Liver (tissue), 9 donors: ENCODE results near the gene AQP6. TPM values are rescaled to one million over a fixed set of nuclear protein-coding genes. Genes with fewer than 3 reads are reported as not detected.

Experiments
- DNase-seq: peaks from one replicate; pipeline ENCODE4 v3.0.0-alpha.2; 2017; ENCODE audit warnings: low spot score
- H3K27ac ChIP-seq, 2 donors: one replicate each; pipeline ENCODE4 v1.7.0; 2013; ENCODE audit warnings: inconsistent platforms in 2 of 2, low read length in 2 of 2, control low read depth in 1 of 2, low read depth in 1 of 2, mild to moderate bottlenecking in 1 of 2
- H3K27me3 ChIP-seq, 4 donors: one replicate each; pipeline versions ENCODE4 v1.6.1 to v1.7.0; 2013; ENCODE audit warnings: low read length in 3 of 4, inconsistent platforms in 1 of 4, mild to moderate bottlenecking in 1 of 4, moderate library complexity in 1 of 4; ENCODE audit not compliant: control insufficient read depth in 4 of 4, insufficient read depth in 4 of 4
- H3K36me3 ChIP-seq, 4 donors: one replicate each; pipeline versions ENCODE4 v1.6.1 to v1.7.0; 2013; ENCODE audit warnings: low read length in 3 of 4, mild to moderate bottlenecking in 3 of 4, low read depth in 1 of 4, moderate library complexity in 1 of 4; ENCODE audit not compliant: control insufficient read depth in 4 of 4, insufficient read depth in 3 of 4
- H3K4me1 ChIP-seq, 4 donors: one replicate each; pipeline versions ENCODE4 v1.6.1 to v1.7.0; 2013; ENCODE audit warnings: low read length in 3 of 4, mild to moderate bottlenecking in 3 of 4, moderate library complexity in 1 of 4; ENCODE audit not compliant: control insufficient read depth in 4 of 4, insufficient read depth in 4 of 4
- H3K4me3 ChIP-seq, 3 donors: one replicate each; pipeline versions ENCODE4 v1.6.1 to v1.7.0; 2013; ENCODE audit warnings: low read length in 3 of 3, control low read depth in 1 of 3, low read depth in 1 of 3, mild to moderate bottlenecking in 1 of 3
- H3K9ac ChIP-seq, 2 donors: one replicate each; pipeline ENCODE4 v1.7.0; 2013; ENCODE audit warnings: low read length in 2 of 2, mild to moderate bottlenecking in 2 of 2, moderate library complexity in 2 of 2, control low read depth in 1 of 2, low read depth in 1 of 2
- H3K9me3 ChIP-seq, 4 donors: one replicate each; pipeline versions ENCODE4 v1.6.1 to v1.7.0; 2013; ENCODE audit warnings: low read length in 3 of 4; ENCODE audit not compliant: control insufficient read depth in 4 of 4
- EGR1 ChIP-seq, 2 donors: IDR thresholded peaks; 2 replicates each; pipeline ENCODE4 v1.6.1; 2016 to 2018; ENCODE audit warnings: antibody characterized with exemption in 2 of 2, low read depth in 2 of 2
- FOXA1 ChIP-seq: IDR thresholded peaks from 2 replicates; pipeline ENCODE4 v1.6.1; 2016; ENCODE audit warnings: antibody characterized with exemption
- FOXA2 ChIP-seq: IDR thresholded peaks from 2 replicates; pipeline ENCODE4 v1.6.1; 2016; ENCODE audit warnings: antibody characterized with exemption
- GABPA ChIP-seq, 2 donors: IDR thresholded peaks in 1 of 2; conservative IDR thresholded peaks in 1 of 2; 2 replicates each; pipeline ENCODE4 v1.6.1; 2016; ENCODE audit warnings: antibody characterized with exemption in 2 of 2, mild to moderate bottlenecking in 1 of 2, moderate library complexity in 1 of 2
- HNF4A ChIP-seq, 2 donors: conservative IDR thresholded peaks; 2 replicates each; pipeline ENCODE4 v1.6.1; 2016; ENCODE audit warnings: antibody characterized with exemption in 2 of 2, mild to moderate bottlenecking in 2 of 2
- HNF4G ChIP-seq: IDR thresholded peaks from 2 replicates; pipeline ENCODE4 v1.6.1; 2016; ENCODE audit warnings: antibody characterized with exemption
- JUND ChIP-seq, 2 donors: IDR thresholded peaks; 2 replicates each; pipeline ENCODE4 v1.6.1; 2016; ENCODE audit warnings: antibody characterized with exemption in 2 of 2
- NR2F2 ChIP-seq: IDR thresholded peaks from 2 replicates; pipeline ENCODE4 v1.6.1; 2016; ENCODE audit warnings: antibody characterized with exemption
- RAD21 ChIP-seq, 2 donors: IDR thresholded peaks; 2 replicates each; pipeline ENCODE4 v1.6.1; 2016; ENCODE audit warnings: antibody characterized with exemption in 2 of 2, mild to moderate bottlenecking in 2 of 2
- RXRA ChIP-seq, 2 donors: IDR thresholded peaks; 2 replicates each; pipeline ENCODE4 v1.6.1; 2017 to 2018; ENCODE audit warnings: antibody characterized with exemption in 2 of 2, mild to moderate bottlenecking in 1 of 2
- SP1 ChIP-seq: IDR thresholded peaks from 2 replicates; pipeline ENCODE4 v1.6.1; 2018; ENCODE audit warnings: antibody characterized with exemption, mild to moderate bottlenecking
- TAF1 ChIP-seq: conservative IDR thresholded peaks from 2 replicates; pipeline ENCODE4 v1.6.1; 2016; ENCODE audit warnings: antibody characterized with exemption, mild to moderate bottlenecking
- WGBS: extraction: QIAGEN DNeasy Blood & Tissue Kit; methylation state at CpG from one replicate; pipeline ENCODE4 v1.1.7; 2013; 5-methylcytosine and 5-hydroxymethylcytosine counted together
- polyA plus RNA-seq, 2 donors: library from polyadenylated mRNA; stranded (reverse) in 1 of 2; unstranded in 1 of 2; fragments of 200-250 nt in 1 of 2; fragments of >200 nt in 1 of 2; fragmentation: Nextera tagmentation in 1 of 2; extraction: Ambion mirVana in 1 of 2; gene quantifications; one replicate each; pipeline versions ENCODE4 v1.2.1 to v1.2.3, GENCODE V29; 2013 to 2015
- total RNA-seq, 2 donors: library from RNA; depleted of rRNA; stranded (reverse); fragments of >200 nt; gene quantifications; one replicate each; pipeline ENCODE4 v1.2.3, GENCODE V29; 2014
- TF ChIP-seq, protein P1 (sequence below): IDR thresholded peaks from 2 replicates; pipeline ENCODE4 v1.6.1; 2016; ENCODE audit warnings: antibody characterized with exemption, mild to moderate bottlenecking
- TF ChIP-seq, protein P2 (sequence below): fragments of 150-350 bp; IDR thresholded peaks from 2 replicates; pipeline ENCODE4 v1.5.1; 2017; ENCODE audit warnings: improper control_type of control experiment, low read depth, low read length; ENCODE audit not compliant: missing input control
- TF ChIP-seq, protein P3 (sequence below): IDR thresholded peaks from 2 replicates; pipeline ENCODE4 v1.6.1; 2016; ENCODE audit warnings: antibody characterized with exemption
- TF ChIP-seq, protein P4 (sequence below): IDR thresholded peaks from 2 replicates; pipeline ENCODE4 v1.6.1; 2016; ENCODE audit warnings: antibody characterized with exemption
- TF ChIP-seq, protein P5 (sequence below): IDR thresholded peaks from 2 replicates; pipeline ENCODE4 v1.6.1; 2016; ENCODE audit warnings: antibody characterized with exemption
- donor health status: healthy.
- donor health status: healthy.
- donor health status: healthy.
- donor health status: healthy.
- donor health status: healthy.

Gene AQP6
- total and polyA plus RNA-seq, 4 donors = 0.05 to 0.11 TPM; not detected in 2

DNA sequence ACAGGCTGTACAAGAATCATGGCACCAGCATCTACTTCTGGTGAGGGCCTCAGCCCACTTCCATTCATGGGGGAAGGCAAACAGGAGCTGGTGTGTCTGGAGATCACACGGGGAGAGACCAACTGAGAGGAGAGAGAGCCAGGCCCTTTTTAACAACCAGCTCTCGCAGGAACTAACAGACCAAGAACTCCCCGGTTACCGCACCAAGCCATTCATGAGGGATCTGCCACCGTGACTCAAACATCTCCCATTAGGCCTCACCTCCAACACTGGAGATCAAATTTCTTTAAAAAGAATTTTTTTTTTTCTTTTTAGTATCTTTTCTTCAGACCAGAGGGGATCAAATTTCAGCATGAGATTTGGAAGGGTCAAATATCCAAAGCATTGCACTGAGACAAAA is 39.0 kb upstream of the AQP6 start (continued):
- TF ChIP-seq, protein P1, sequence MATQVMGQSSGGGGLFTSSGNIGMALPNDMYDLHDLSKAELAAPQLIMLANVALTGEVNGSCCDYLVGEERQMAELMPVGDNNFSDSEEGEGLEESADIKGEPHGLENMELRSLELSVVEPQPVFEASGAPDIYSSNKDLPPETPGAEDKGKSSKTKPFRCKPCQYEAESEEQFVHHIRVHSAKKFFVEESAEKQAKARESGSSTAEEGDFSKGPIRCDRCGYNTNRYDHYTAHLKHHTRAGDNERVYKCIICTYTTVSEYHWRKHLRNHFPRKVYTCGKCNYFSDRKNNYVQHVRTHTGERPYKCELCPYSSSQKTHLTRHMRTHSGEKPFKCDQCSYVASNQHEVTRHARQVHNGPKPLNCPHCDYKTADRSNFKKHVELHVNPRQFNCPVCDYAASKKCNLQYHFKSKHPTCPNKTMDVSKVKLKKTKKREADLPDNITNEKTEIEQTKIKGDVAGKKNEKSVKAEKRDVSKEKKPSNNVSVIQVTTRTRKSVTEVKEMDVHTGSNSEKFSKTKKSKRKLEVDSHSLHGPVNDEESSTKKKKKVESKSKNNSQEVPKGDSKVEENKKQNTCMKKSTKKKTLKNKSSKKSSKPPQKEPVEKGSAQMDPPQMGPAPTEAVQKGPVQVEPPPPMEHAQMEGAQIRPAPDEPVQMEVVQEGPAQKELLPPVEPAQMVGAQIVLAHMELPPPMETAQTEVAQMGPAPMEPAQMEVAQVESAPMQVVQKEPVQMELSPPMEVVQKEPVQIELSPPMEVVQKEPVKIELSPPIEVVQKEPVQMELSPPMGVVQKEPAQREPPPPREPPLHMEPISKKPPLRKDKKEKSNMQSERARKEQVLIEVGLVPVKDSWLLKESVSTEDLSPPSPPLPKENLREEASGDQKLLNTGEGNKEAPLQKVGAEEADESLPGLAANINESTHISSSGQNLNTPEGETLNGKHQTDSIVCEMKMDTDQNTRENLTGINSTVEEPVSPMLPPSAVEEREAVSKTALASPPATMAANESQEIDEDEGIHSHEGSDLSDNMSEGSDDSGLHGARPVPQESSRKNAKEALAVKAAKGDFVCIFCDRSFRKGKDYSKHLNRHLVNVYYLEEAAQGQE = no peak
- no peak for TF ChIP-seq HNF4G
- TF ChIP-seq, protein P2, sequence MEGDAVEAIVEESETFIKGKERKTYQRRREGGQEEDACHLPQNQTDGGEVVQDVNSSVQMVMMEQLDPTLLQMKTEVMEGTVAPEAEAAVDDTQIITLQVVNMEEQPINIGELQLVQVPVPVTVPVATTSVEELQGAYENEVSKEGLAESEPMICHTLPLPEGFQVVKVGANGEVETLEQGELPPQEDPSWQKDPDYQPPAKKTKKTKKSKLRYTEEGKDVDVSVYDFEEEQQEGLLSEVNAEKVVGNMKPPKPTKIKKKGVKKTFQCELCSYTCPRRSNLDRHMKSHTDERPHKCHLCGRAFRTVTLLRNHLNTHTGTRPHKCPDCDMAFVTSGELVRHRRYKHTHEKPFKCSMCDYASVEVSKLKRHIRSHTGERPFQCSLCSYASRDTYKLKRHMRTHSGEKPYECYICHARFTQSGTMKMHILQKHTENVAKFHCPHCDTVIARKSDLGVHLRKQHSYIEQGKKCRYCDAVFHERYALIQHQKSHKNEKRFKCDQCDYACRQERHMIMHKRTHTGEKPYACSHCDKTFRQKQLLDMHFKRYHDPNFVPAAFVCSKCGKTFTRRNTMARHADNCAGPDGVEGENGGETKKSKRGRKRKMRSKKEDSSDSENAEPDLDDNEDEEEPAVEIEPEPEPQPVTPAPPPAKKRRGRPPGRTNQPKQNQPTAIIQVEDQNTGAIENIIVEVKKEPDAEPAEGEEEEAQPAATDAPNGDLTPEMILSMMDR = no peak
- TF ChIP-seq RAD21 (IDR thresholded peaks at IDR 0.05) = no peak

DNA sequence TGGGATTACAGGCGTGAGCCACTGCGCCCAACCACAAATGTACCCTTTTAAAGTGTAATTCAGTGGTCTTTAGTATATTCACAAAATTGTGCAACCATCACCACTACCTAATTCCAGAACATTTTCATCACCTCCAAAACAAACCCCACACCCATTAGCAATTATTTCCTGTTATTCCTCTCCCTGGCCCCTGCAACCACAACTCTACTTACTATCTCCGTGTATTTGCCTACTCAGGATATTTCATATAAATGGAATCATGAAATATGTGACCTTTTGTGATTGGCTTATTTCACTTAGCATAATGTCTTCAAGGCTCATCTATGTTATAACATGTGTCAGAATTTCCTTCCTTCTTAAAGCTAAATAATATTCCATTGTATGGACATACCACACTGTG is 38.2 kb upstream of the AQP6 start:
- no peak for DNase-seq
- no peak for TF ChIP-seq HNF4G
- TF ChIP-seq TAF1 = no peak
- no peak for TF ChIP-seq RXRA (IDR thresholded peaks at IDR 0.05)
- TF ChIP-seq, protein P1 = no peak
- TF ChIP-seq SP1 = no peak
- TF ChIP-seq JUND (IDR thresholded peaks at IDR 0.05) = no peak
- no peak overlapping the region for H3K27ac ChIP-seq
- H3K4me3 ChIP-seq = no peak overlapping the region
- no peaks in the 10 kb centered on the region for H3K36me3 ChIP-seq
- no peaks in the 10 kb centered on the region for H3K9me3 ChIP-seq
- 95% methylated on average over 3 of the region's 3 CpGs for WGBS
- H3K9ac ChIP-seq = no peak overlapping the region
- no peaks in the 10 kb centered on the region for H3K27me3 ChIP-seq
- H3K4me1 ChIP-seq = no peaks in the 10 kb centered on the region

DNA sequence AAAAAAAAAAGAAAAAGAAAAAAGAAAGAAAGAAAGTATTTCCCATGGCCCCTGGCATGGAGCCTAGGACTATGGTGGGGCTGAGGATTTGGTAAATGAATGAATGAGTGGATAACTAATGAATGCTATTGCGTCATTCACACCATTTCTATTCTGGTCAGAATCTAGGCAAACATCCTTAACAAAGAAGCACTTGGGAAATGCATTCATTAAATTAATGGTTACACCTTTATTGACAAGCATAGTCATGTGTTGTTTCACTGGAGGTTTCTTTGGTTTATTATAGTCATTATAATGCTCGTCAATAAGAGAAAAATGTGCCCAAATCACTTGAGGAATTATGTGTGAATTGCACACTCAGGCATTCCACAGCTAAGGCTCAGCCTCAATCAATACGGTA is 35.8 kb upstream of the AQP6 start:
- Histone ChIP-seq H3K9ac (no peak overlapping the region), H3K4me1 (no peaks in the 10 kb centered on the region), H3K4me3 (no peak overlapping the region), H3K27me3 (no peaks in the 10 kb centered on the region), H3K36me3 (no peaks in the 10 kb centered on the region), H3K27ac (no peak overlapping the region), H3K9me3 (no peaks in the 10 kb centered on the region)
- no peak for DNase-seq
- 82% methylated on average over 3 of the region's 3 CpGs for WGBS
- TF ChIP-seq RXRA (IDR thresholded peaks at IDR 0.05) = no peak
- TF ChIP-seq, protein P3, sequence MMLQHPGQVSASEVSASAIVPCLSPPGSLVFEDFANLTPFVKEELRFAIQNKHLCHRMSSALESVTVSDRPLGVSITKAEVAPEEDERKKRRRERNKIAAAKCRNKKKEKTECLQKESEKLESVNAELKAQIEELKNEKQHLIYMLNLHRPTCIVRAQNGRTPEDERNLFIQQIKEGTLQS = no peak
- TF ChIP-seq HNF4A (conservative IDR thresholded peaks at IDR 0.05) = no peak
- TF ChIP-seq, protein P4, sequence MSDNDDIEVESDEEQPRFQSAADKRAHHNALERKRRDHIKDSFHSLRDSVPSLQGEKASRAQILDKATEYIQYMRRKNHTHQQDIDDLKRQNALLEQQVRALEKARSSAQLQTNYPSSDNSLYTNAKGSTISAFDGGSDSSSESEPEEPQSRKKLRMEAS = no peak
- no peak for TF ChIP-seq SP1
- no peak for TF ChIP-seq EGR1 (IDR thresholded peaks at IDR 0.05; ENCODE audit: low read depth in 2 of 2)
- TF ChIP-seq, protein P5, sequence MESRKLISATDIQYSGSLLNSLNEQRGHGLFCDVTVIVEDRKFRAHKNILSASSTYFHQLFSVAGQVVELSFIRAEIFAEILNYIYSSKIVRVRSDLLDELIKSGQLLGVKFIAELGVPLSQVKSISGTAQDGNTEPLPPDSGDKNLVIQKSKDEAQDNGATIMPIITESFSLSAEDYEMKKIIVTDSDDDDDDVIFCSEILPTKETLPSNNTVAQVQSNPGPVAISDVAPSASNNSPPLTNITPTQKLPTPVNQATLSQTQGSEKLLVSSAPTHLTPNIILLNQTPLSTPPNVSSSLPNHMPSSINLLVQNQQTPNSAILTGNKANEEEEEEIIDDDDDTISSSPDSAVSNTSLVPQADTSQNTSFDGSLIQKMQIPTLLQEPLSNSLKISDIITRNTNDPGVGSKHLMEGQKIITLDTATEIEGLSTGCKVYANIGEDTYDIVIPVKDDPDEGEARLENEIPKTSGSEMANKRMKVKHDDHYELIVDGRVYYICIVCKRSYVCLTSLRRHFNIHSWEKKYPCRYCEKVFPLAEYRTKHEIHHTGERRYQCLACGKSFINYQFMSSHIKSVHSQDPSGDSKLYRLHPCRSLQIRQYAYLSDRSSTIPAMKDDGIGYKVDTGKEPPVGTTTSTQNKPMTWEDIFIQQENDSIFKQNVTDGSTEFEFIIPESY = no peak
- TF ChIP-seq RAD21 (IDR thresholded peaks at IDR 0.05) = no peak
- no peak for TF ChIP-seq FOXA1
- no peak for TF ChIP-seq HNF4G
- TF ChIP-seq, protein P2 = no peak
- TF ChIP-seq GABPA (IDR thresholded peaks at IDR 0.05 in 1 of 2, conservative IDR thresholded peaks at IDR 0.05 in 1 of 2) = no peak
- TF ChIP-seq FOXA2 = no peak
- no peak for TF ChIP-seq NR2F2
